GM18951 (cell line): ENCODE data around the gene CHAF1A.

Experiments
- POLR2A ChIP-seq: IDR thresholded peaks from 4 replicates; pipeline ENCODE4 v1.6.1; 2011; ENCODE audit warnings: mild to moderate bottlenecking; ENCODE audit not compliant: insufficient read length, insufficient read depth; ENCODE audit errors: extremely low read depth
- in situ Hi-C: fragments of 300-500 bp; cut with MboI; formaldehyde crosslinking; loops from one replicate; pipeline ENCODE4 v1.12.0; 2022; ENCODE audit warnings: low sequenced_read_pairs, mixed read lengths, inconsistent platforms; ENCODE audit not compliant: unreplicated experiment

The CHAF1A gene

DNA sequence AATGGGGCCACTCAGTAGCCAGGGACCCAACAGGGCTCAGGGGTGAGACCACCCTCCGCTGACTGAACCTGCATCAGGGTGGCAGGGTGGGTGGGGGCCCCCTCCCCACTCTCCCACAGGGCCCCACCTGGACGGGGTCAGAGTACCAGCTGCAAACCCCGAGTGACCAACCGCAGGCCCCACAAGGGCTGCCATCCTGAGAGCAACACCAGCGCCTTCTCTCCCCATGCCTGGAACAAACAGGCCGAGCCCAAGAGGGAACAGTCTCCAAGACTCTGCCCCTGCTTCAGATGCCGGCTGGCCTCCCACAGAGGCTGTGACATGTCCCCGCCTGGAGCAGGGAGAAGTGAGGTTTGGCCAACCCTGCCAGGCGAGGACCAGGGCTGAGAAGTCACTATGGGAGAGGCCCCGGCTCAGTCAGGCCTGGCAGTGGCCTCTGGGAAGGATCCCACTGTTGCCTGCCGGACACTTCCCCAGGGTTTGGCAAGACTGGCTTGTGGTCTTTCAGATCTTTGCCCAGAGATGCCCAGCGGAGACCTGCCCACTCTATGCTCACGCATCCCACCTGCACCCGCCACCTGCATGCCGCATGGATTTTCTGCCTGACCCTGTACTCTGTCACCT lies 31.9 kb upstream of the CHAF1A start:
- in situ Hi-C loops = no loop called here
- no peak for TF ChIP-seq POLR2A

DNA sequence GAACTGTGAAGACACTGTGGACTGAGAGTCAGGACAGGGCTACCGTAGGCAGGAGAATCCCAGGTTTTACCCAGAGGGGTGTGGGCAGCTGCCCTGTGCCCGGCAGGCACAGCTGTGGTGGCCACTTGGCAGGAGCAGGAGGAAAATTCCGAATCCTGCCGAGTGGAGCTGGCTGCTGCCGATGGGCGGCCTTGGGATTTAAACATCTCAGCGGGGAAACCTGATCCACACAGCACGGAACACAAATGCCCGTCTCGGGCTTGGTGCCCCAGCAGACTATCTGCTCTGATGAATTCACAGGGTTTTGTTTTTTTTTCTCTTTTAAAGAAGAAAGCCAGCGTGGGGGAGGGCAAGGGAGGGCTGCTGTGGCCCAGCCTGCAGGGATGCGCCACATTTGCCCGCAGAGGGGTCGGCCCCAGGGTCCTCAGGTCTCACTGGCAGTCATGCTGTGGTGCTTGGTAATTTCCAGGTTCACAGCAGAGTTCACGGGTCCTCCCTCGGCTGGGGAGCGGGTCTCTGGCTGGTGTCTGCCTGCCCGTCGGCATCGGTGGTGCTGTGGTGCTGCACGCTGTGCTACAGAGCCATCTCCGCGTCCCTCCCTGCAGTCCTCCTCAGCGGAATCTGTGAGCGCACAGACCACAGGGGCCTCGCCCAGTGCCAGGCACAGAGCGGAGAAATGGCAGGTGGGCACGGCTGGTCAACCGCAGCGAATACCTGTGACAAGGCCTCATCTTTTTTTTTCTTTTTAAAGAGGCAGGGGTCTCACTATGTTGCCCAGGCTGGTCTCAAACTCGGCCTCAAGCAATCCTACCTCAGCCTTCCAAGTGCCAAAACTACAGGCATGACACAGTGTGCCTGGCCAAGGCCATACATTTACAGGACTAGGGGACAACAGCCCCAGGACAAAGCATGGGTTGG lies 30.9 kb upstream of the CHAF1A start:
- in situ Hi-C loops = no loop called here
- TF ChIP-seq POLR2A = no peak

DNA sequence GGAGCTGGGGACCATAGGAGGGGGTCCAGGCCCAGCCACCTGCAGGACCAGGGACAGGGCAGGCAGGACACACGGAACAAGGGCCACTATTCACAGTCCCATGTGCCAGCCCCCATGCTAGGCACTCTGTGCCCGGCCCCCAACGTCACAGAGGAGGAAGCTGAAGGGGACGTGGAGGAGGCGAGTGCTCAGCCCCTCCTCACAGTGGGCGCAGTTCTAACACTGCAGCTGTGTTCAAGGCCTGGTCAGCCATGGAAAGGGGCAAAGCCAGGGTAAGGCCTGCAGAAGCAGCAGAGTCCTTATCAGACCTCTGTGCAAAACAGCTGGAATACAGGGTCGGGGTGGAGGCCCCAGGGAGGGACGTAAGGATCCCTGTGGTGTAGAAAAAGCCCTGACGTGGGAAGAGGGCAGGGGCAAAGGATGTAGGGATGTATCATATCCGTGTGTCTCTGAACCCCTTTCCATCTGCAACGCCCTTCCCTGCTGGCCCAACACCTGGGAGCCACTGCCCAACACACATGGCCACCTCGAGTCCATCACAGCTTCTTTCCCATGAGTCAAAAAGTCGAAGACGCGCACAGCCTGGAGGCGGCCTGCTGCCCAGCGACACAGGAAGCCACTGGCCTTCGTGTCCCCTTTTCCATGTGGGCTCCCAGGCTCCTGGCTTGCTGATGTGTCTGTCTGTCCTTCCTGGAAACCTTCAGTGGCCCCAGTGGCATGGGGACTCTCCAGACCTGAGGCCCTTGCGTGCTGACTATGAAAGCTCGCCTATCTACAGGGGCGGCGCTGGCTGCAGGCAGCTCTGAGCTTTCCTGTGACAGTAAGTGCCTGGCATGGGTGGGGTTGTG lies 30.1 kb upstream of the CHAF1A start:
- in situ Hi-C loops = no loop called here
- TF ChIP-seq POLR2A = no peak

DNA sequence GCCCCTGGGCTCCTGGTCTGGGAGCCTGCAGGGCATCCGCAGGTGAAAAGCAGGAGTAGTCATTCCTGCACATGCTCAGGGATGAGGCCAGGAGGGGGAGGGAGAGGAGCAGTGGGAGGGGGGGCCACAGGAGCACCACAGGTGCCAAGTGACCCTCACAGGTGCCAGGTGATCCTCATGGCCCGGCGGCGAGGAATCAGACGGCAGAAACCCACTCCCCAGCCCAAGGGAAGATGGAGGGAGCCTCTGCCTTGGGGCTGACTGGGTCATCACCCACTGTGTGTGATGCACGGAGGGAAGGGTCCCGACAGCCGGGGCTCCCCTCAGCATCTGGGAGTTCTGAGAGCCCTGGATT lies 29.4 kb upstream of the CHAF1A start:
- in situ Hi-C loops = no loop called here
- no peak for TF ChIP-seq POLR2A

DNA sequence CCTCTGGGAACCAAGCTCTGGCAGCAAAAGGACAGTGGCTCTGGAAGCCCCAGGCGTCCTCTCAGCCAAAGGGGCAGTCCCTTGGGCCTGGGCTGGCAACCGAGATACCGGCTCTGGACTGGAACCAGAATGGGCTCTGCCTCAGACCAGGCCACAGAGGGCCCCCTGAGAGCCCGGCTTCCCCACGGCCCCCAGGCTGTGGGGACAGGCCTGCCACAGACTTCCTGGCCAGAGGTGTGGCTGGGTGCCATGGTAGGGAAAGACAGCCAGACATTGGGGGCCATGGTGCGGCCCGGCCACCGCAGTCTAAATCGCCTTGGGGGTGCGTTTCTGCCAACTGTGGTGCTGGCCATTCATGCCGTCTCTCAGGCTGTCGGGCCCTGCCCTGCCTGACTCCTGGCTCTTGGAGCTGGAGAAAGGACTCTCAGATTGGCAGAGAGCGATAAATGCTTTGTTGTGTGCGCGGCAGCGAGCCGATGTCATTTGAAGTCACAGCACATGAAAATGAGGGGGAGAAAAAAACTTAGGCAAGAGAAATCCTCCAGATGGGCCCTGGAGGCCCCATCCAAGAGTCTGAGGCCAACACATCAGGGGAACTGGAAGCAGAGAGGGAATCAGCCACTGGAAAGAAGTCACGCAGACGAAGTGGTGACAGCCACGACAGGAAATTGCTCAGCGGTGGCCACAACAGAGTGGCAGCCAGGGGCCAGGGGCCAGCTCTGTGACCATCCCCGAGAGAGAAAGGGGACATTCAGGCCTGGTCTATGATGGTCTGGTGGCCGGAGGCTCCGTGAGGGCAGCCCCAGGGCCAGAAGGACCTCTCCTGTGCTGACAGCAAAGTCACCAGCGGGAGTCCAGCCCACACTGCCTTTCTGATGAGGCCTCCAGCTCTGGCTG lies 28.6 kb upstream of the CHAF1A start:
- in situ Hi-C loops = no loop called here
- no peak for TF ChIP-seq POLR2A

DNA sequence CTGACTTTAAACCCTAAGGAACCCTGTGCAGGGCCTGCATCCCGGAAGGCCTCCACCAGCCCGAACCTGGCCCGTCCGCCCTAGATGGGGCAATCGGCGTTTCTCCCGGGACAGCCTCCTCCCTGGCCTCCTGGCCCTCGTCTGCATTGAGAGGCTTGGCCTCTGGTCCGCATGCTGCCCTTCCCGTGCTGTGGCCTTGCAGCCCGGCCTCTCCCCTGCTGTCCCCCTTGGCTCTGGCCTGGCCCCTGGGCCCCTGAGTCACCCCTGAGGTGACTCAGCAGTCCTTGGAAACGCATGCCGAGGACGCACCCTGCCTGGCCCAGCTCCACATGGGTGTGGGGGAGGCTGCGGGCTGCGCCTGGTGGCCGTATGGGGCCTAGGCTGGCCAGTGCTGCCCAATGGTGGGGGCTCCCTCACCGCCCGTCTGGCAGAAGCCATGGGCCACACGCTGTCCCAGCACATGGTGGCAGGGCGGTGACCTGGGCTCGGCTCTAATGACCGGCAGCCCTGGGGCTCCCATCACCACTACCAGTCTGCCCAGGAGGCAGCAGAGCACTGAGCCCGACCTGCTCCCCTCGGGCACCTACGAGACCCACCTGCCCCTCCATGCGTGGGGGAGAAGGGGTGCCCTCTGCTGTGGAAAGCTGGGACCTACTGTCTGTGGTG lies 27.8 kb upstream of the CHAF1A start:
- in situ Hi-C loops = no loop called here
- no peak for TF ChIP-seq POLR2A

DNA sequence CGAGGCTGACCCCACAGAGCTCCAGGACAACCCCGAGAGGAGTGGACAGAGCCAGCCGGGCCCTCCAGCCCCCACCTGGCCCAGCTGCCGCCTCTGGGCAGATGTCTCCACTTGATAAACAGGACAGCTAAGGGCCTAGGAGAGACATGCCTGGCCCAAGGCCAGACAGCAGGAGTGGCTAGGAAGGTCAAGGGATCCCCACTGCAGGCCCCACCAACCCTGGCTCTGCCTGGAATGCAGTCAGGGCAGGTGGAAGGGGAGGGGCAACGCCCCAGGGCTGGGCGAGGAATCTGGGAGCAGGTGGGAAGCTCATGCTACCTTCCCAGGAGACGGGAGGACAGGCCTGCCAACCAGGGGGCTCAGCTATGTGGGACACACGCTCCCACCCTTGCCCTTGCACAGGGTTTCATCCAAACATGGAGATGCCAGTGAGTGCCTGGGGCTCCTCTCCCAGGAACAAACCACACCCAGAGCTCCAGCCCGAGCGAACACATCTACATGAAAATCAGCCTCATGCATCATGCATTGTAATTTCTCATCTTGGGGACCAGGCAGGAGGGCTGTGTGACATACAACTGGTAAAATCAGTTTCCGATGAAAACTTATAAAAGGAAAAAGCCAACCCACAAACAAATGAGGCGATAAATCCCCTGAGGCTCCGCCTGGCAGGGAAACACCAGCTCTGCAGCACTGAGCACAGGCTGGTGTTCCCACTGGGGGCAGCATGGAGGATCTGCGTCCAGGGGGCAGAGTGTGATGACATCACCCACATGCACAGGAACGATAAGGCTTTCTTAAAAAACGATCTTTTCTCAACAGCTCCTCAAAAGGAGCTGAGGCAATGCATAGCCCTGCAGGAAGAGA lies 27.0 kb upstream of the CHAF1A start:
- no peak for TF ChIP-seq POLR2A
- in situ Hi-C loops = no loop called here

DNA sequence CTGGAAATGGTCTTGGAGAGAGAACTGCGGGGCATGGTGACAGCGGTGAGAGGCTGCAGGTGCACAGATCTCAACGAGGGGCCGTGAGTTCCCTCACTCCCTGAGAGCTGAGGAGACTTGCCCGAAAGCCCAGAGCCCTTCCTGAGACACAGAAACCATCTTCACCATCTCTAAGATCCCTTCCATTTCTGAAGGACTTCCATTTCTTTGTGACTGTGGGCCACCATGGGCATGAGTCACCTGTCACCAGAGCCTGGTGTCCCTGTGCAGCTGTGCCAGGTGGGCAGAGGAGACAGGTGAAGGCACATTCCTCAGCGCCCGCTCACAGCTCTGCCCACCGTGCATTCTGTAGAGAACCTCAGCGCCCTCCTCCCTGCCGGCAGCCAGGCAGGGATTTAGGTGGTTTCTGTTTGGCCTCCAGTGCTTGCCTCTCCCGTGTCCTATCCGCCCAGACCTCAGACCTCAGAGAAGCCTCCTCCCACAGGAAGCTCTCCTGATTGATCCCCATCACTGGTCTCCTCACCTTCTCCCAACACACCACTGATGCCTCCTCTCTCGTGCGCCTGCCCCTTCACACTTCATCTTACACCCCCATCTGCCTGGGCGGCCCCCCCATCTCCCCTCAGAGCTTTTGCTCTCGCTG lies 26.3 kb upstream of the CHAF1A start:
- TF ChIP-seq POLR2A = peak; percentile 29
- in situ Hi-C loops = no loop called here

DNA sequence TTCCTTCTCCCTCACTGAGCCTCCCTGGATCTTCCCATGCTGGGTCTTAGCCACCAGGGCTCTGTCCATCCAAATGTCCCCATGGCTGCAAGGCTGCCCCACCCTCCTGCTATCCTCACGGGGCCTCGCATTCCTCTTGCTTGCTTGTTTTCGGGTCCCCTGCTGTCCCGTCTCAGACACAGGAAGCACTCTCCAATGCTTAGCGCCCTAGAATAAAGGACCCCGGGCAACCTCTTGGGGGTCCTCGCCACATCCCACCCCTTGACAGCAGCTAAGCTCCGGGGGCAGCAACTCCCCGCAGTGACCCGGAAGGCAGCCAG lies 25.8 kb upstream of the CHAF1A start:
- in situ Hi-C loops = no loop called here
- TF ChIP-seq POLR2A = no peak

DNA sequence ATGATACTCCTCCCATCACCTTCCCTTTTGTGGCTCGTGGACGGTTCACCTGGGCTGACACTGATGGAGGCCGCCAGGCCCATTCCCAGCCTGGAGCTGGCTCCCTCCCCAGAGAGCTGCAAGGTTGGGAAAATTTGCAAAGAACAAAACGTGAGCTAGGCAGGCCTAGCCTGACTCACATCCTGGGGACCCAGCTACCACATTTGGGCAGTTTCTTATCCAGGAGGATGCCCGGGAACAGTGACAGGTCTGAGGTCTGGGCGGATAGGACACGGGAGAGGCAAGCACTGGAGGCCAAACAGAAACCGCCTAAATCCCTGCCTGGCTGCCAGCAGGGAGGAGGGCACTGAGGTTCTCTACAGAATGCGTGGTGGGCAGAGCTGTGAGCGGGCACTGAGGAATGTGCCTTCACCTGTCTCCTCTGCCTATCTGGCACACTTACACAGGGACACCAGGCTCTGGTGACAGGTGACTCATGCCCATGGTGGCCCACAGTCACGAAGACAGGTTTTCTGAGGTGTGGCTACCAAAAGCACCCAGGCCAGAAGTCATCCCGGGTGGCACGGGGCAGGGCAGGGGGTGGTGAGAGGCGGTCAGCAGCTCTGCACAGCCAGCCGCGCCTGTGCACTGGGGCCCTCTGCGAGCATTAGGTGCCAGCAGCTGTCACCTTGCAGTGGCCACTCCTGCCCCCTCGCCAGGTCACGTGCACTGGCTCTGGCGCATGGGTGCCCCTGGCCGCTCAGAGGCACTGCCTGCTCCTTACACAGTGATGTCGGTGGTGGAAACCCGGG lies 25.3 kb upstream of the CHAF1A start:
- TF ChIP-seq POLR2A = no peak
- in situ Hi-C loops = no loop called here
